ENCODE measurements around the gene HMOX2. TPM values are rescaled to one million over a fixed set of nuclear protein-coding genes. Genes with fewer than 3 reads are reported as not detected.

HMOX2 gene
- total RNA-seq, 1 experiment from 2014 or later = 55.1 TPM

- TF ChIP-seq EGR1 (IDR thresholded peaks at IDR 0.05; ENCODE audit: low read depth) = no peak
Measured at GRCh38 chr16:4481963-4482362, 5.8 kb downstream of the HMOX2 start (continued).

- no TSS peak for BruUV-seq (replicated peaks)
- H3K9me3 ChIP-seq (ENCODE audit: control insufficient read depth in 1 of 2, insufficient read depth in 1 of 2, low read depth in 1 of 2, low read length in 2 of 2) = no peaks in the 10 kb centered on the region
- no peak overlapping the region for H3K27ac ChIP-seq (ENCODE audit: low read depth, low read length)
- H3K9me2 ChIP-seq (ENCODE audit: insufficient read depth) = no peaks in the 10 kb centered on the region
- H3K79me2 ChIP-seq (ENCODE audit: insufficient read depth, low read length) = peaks cover 65% of the 10 kb centered on the region
- no peak overlapping the region for H2AFZ ChIP-seq (ENCODE audit: low read depth, low read length, poor library complexity, severe bottlenecking)
- ATAC-seq (no peak), DNase-seq (ENCODE audit: low read depth, low spot score) (no peak)
- H3K4me1 ChIP-seq (ENCODE audit: control insufficient read depth in 1 of 2, insufficient read depth in 2 of 2, low read length in 2 of 2) = peaks cover 14 to 24% of the 10 kb centered on the region in 2 experiments
- no peaks in the 10 kb centered on the region for H4K20me1 ChIP-seq (ENCODE audit: insufficient read depth)
- peaks cover 3 to 4% of the 10 kb centered on the region in 2 experiments; a peak in 3 of 4 replicates for H3K36me3 ChIP-seq (ENCODE audit: control insufficient read depth in 1 of 2, insufficient read depth in 2 of 2, low read length in 2 of 2)
- no peak overlapping the region for H3K9ac ChIP-seq (ENCODE audit: low read length)
- intact Hi-C loops (cut with micrococcal nuclease) = no loop called here
- RAD21 ChIA-PET (ENCODE audit: low non-redundant PET in 1 of 2, low total read pairs in 2 of 2, uncharacterized antibody in 2 of 2, unreplicated experiment in 2 of 2) = no interaction called here
- H3K4me2 ChIP-seq (ENCODE audit: low read length) = no peak overlapping the region
- POLR2A ChIA-PET = interaction anchor here (1.2 to 2.5 kb wide), 2 partner anchors 8 to 10 kb away, joined by 5 to 10 read pairs; partner anchors contain the start of gene HMOX2
- H3K27me3 ChIP-seq (ENCODE audit: insufficient read depth, low read length) = no peaks in the 10 kb centered on the region
- TF ChIP-seq EGR1 (IDR thresholded peaks at IDR 0.05; ENCODE audit: low read depth) (no peak), ATF3 (IDR thresholded peaks at IDR 0.05) (no peak), CTCF (IDR thresholded peaks at IDR 0.05 in 2 of 3, conservative IDR thresholded peaks at IDR 0.05 in 1 of 3; ENCODE audit: borderline replicate concordance in 1 of 3, insufficient read depth in 1 of 3, low read depth in 2 of 3, low read length in 2 of 3) (no peak), SRF (IDR thresholded peaks at IDR 0.05; ENCODE audit: low read depth) (no peak), ZFX (IDR thresholded peaks at IDR 0.05) (no peak), POLR2A (IDR thresholded peaks at IDR 0.05; ENCODE audit: borderline replicate concordance, extremely low read depth, insufficient read depth, insufficient read length) (no peak), MAX (IDR thresholded peaks at IDR 0.05) (no peak), POLR2AphosphoS5 (IDR thresholded peaks at IDR 0.05; ENCODE audit: low read depth, low read length) (no peak), RAD21 (IDR thresholded peaks at IDR 0.05; ENCODE audit: low read depth) (no peak), ZBTB33 (IDR thresholded peaks at IDR 0.05; ENCODE audit: extremely low read depth, insufficient replicate concordance, low read length) (no peak), SP1 (IDR thresholded peaks at IDR 0.05; ENCODE audit: low read depth) (no peak), TCF7L2 (IDR thresholded peaks at IDR 0.05; ENCODE audit: borderline replicate concordance, extremely low read depth, insufficient read depth, insufficient read length) (no peak), ZNF274 (IDR thresholded peaks at IDR 0.05; ENCODE audit: low read depth, low read length) (no peak), CEBPB (IDR thresholded peaks at IDR 0.05; ENCODE audit: low read depth) (no peak), SIN3A (IDR thresholded peaks at IDR 0.05; ENCODE audit: low read depth) (no peak), YY1 (IDR thresholded peaks at IDR 0.05; ENCODE audit: extremely low read depth, insufficient replicate concordance, low read depth, low read length) (no peak)
- CTCF ChIA-PET = interaction anchor here (0.9 to 1.1 kb wide), 2 partner anchors 8 to 10 kb away, joined by 3 read pairs; partner anchors contain the start of gene HMOX2
- no peak overlapping the region for H3K4me3 ChIP-seq (replicated peaks in 1 of 2; ENCODE audit: low read depth in 1 of 2, low read length in 2 of 2)
Measured at GRCh38 chr16:4486126-4486893, 10.1 kb downstream of the HMOX2 start.

Measured in HCT116 (cell line).